Rectal smooth muscle tissue (tissue), 1 donor: ENCODE data around the gene SH3TC1.

Experiments used
- H3K27ac ChIP-seq: one replicate; pipeline ENCODE4 v1.7.0; 2013; ENCODE audit warnings: low read depth, low read length, inconsistent platforms
- H3K27me3 ChIP-seq: one replicate; pipeline ENCODE4 v1.7.0; 2013; ENCODE audit warnings: low read length; ENCODE audit not compliant: control insufficient read depth, insufficient read depth
- H3K36me3 ChIP-seq: one replicate; pipeline ENCODE4 v1.7.0; 2013; ENCODE audit warnings: low read length; ENCODE audit not compliant: control insufficient read depth, insufficient read depth
- H3K4me1 ChIP-seq: one replicate; pipeline ENCODE4 v1.7.0; 2013; ENCODE audit warnings: low read length; ENCODE audit not compliant: control insufficient read depth, insufficient read depth
- H3K4me3 ChIP-seq: one replicate; pipeline ENCODE4 v1.7.0; 2013; ENCODE audit warnings: low read length
- H3K9ac ChIP-seq: one replicate; pipeline ENCODE4 v1.7.0; 2013; ENCODE audit warnings: low read length

Gene SH3TC1

DNA sequence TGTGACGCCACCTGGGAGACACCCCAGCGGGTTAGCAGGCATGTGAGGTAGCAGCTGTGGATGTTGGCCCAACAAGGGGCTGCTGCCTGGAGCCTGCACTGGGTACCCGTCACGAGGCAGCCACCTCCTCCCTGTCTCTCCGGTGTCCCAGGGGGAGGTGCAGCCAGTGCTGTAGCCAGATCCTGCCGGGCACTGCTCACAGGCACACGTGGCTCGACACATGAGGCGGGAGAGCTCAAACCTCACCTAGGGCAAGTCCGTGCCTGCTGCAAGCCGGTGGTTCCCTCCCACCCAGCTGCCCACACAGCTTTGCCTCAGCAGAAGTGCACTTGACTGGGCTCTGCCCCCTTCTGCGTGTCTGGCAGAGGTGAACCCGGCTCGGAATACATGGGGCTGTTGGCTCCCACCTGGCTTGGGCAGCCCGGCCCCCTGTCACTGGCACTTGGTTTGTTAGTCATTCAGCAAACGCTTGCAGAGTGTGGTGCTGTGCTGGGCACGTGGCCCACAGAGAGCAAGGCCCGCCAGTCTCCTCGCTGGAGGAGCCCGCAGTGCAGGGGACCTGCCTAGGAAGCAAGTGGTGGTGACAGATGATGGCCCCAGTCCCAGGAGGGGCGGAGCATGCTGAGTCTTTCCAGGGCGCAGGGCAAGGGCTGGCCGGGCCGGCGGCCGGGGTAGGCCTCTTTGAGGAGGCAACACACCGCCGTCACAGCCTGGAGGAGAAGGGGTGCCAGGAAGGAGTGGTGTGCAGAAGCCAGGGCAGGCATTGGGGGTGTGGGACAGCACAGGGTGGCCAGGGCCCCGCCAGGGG lies 10.1 kb upstream of the SH3TC1 start:
- H3K27me3 ChIP-seq, result no peaks in the 10 kb centered on the region
- no peak overlapping the region for H3K9ac ChIP-seq
- H3K4me1 ChIP-seq, result no peaks in the 10 kb centered on the region
- H3K36me3 ChIP-seq, result no peaks in the 10 kb centered on the region
- H3K27ac ChIP-seq, result no peak overlapping the region
- H3K4me3 ChIP-seq, result no peak overlapping the region

- no peaks in the 10 kb centered on the region for H3K4me1 ChIP-seq
- no peak overlapping the region for H3K4me3 ChIP-seq
- H3K27ac ChIP-seq, result no peak overlapping the region
- H3K36me3 ChIP-seq, result no peaks in the 10 kb centered on the region
- H3K27me3 ChIP-seq, result no peaks in the 10 kb centered on the region
- no peak overlapping the region for H3K9ac ChIP-seq
Measured at GRCh38 chr4:8189551-8190466, 9.3 kb upstream of the SH3TC1 start.

GRCh38 chr4:8191136-8191747 lies 7.8 kb upstream of the SH3TC1 start:
- Histone ChIP-seq H3K4me3 (no peak overlapping the region), H3K36me3 (no peaks in the 10 kb centered on the region), H3K9ac (no peak overlapping the region), H3K4me1 (no peaks in the 10 kb centered on the region), H3K27ac (peak overlapping the region; percentile 32), H3K27me3 (no peaks in the 10 kb centered on the region)

DNA sequence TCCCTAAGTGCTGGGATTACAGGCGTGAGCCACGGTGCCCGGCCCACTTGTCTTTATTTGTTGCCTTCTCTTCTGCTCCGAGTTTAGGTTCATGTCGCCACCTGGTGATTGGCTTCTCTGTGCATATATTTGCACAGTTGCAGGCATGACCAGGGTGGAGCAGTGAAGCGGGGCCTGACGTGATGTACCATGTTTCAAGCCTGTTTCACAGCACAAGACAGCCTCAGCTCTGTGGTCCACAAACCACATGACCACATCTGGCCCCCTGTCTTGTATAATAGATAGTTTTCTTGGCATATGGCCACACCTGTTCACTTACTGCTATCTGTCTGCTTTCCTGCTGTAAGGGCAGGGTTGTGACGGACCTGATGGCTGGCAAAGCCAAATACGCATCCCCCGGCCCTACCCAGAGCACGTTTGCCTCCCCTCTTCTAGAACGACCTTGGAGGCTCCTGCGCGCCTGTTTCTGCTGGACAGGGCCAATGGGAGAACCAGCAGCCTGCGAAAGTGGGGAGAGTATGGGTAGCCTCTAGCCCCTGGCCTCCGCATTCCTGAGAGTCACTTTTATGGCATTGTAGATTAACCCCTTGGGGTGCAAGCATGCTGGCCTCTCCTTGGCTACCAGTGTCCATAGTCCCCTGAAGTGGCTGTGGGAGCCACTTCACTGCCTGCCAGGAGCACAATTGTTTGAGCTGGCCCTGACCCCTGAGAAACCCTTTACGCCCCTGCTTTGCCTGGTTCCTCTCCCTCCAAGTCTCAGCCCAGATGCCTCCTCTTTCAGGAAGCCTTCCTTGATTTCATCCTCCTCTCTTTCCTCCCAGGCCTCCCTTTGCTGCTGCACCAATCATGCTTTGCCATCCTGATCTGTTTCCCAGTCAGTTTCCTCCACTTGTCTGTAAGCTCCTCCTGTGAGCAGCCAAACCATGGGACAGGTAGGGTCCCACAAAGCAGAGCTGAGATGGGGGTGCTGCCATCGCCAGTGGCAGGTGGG lies 6.0 kb upstream of the SH3TC1 start:
- Histone ChIP-seq H3K27ac (no peak overlapping the region), H3K4me1 (no peaks in the 10 kb centered on the region), H3K36me3 (no peaks in the 10 kb centered on the region), H3K9ac (no peak overlapping the region), H3K4me3 (no peak overlapping the region), H3K27me3 (no peaks in the 10 kb centered on the region)

GRCh38 chr4:8194306-8195242 lies 4.5 kb upstream of the SH3TC1 start:
- H3K27ac ChIP-seq, result no peak overlapping the region
- no peak overlapping the region for H3K4me3 ChIP-seq
- H3K9ac ChIP-seq, result no peak overlapping the region
- H3K27me3 ChIP-seq, result no peaks in the 10 kb centered on the region
- H3K4me1 ChIP-seq, result no peaks in the 10 kb centered on the region
- no peaks in the 10 kb centered on the region for H3K36me3 ChIP-seq

GRCh38 chr4:8195431-8195830 lies 3.7 kb upstream of the SH3TC1 start:
- Histone ChIP-seq H3K27me3 (no peaks in the 10 kb centered on the region), H3K27ac (no peak overlapping the region), H3K36me3 (no peaks in the 10 kb centered on the region), H3K9ac (no peak overlapping the region), H3K4me3 (no peak overlapping the region), H3K4me1 (no peaks in the 10 kb centered on the region)

DNA sequence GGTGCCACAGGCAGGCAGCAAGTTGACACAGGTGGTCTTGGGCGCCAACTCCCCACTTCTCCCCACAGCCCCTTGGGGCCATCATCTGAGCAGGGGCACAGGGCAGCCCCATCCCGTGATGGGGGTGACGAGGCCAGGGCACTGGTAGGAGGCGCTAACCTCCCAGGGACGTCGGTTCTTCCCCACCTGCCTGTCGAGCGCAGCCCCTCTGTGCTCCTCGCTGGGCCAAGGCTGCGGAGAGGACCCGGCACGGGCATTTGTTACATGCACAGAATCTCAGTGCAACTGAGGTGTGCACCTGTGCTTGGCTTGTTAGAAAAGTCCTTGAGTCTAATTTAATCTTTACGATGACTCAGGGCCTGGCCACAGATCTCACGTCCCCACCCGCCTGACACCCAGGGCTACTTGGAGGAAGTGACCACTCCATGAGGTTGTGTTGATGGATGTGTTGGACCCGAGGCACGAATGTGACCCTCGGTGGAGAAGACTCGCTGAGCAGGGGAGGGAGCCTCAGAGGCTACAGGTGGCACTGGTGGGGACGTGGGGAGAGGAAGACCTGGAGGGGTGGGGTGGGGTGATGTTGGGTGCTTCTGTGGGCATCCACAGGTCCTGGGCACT lies 3.1 kb upstream of the SH3TC1 start:
- H3K36me3 ChIP-seq, result no peaks in the 10 kb centered on the region
- H3K27me3 ChIP-seq, result no peaks in the 10 kb centered on the region
- H3K9ac ChIP-seq, result no peak overlapping the region
- no peaks in the 10 kb centered on the region for H3K4me1 ChIP-seq
- H3K27ac ChIP-seq, result no peak overlapping the region
- no peak overlapping the region for H3K4me3 ChIP-seq

DNA sequence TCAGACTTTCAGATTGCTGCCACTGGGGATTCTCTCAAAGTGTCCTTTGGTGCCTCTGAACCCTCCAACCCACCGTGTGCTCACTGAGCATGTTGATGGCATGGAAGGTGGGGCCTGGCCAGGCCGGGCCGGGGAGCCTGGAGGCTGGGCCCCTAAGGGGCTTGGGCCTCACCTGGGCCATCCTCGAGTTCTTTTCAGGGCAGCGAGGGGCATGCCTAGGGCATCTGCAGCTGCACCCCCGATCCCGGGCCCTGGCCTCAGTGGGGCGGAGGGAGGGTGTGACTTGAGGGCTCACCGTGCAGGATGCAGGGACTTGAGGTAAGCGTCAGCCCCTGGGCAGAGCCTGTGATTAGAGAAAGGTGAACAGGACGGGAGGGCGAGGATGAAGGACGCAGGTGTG lies 1.6 kb upstream of the SH3TC1 start:
- Histone ChIP-seq H3K9ac (no peak overlapping the region), H3K27ac (no peak overlapping the region), H3K4me1 (no peaks in the 10 kb centered on the region), H3K27me3 (no peaks in the 10 kb centered on the region), H3K36me3 (no peaks in the 10 kb centered on the region), H3K4me3 (no peak overlapping the region)

DNA sequence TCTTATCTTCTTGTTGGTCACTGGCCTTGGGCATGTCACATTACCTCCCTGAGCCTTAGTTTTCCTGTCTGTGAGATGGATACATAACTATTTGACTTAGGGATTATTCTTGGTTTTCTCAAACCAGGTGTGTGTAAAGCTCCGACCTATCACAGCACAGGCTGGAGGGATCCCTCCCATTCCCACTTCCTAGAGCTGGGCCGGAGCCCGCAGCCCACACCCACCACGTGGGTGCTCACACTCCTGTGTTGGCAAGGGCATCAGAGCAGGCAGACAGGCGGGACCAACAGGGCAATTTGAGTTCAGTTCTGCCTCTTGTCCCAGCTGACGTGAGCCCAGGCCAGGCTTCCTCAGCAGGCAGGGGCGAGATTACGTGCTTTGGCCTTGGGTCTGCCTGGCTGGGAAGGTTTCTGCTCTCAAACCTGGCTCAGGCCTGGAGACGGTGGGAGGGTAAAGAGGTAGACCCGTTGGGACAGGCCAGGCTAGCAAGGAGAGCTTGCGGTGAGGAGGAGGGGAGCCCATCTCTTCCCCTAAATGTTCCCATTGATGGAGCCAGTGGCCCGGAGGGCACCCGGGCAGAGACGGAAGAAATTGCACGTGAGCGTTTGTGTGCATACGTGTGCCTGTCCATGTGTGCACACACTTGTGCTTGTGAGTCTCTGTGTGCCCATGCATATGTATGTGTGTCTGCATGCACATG lies 734 bp upstream of the SH3TC1 start:
- no peaks in the 10 kb centered on the region for H3K4me1 ChIP-seq

GRCh38 chr4:8199594-8200301 lies 658 bp downstream of the SH3TC1 start:
- peak overlapping the region; percentile 41 for H3K27ac ChIP-seq
- H3K4me1 ChIP-seq, result no peaks in the 10 kb centered on the region
- H3K9ac ChIP-seq, result peak overlapping the region; percentile 40
- peak overlapping the region; percentile 50 for H3K4me3 ChIP-seq
- H3K27me3 ChIP-seq, result no peaks in the 10 kb centered on the region
- H3K36me3 ChIP-seq, result no peaks in the 10 kb centered on the region

More for the DNA sequence above, 734 bp upstream of the SH3TC1 start:
- Histone ChIP-seq H3K9ac (no peak overlapping the region), H3K27me3 (no peaks in the 10 kb centered on the region), H3K27ac (no peak overlapping the region), H3K36me3 (no peaks in the 10 kb centered on the region), H3K4me3 (peak overlapping the region; percentile 23)
